Measurements from ENCODE around the gene CNTN4.

CNTN4 gene

GRCh38 chr3:2635511-2635910, 536.8 kb downstream of the CNTN4 start:
- DNase-seq (ENCODE audit: low read depth, low spot score) = no peak
- no peak overlapping the region for H3K4me3 ChIP-seq (ENCODE audit: low read length)

GRCh38 chr3:2643606-2644005, 544.9 kb downstream of the CNTN4 start:
- no peak for DNase-seq (ENCODE audit: low read depth, low spot score)
- H3K4me3 ChIP-seq (ENCODE audit: low read length) = no peak overlapping the region

- H3K4me3 ChIP-seq (ENCODE audit: low read length) = no peak overlapping the region
- no peak for DNase-seq (ENCODE audit: low read depth, low spot score)
Measured at GRCh38 chr3:2645001-2645400, 546.3 kb downstream of the CNTN4 start.

GRCh38 chr3:2650746-2651145, 552.1 kb downstream of the CNTN4 start:
- no peak overlapping the region for H3K4me3 ChIP-seq (ENCODE audit: low read length)
- DNase-seq (ENCODE audit: low read depth, low spot score) = no peak

GRCh38 chr3:2652386-2652785, 553.7 kb downstream of the CNTN4 start:
- no peak for DNase-seq (ENCODE audit: low read depth, low spot score)
- no peak overlapping the region for H3K4me3 ChIP-seq (ENCODE audit: low read length)

- DNase-seq (ENCODE audit: low read depth, low spot score) = no peak
- no peak overlapping the region for H3K4me3 ChIP-seq (ENCODE audit: low read length)
Measured at GRCh38 chr3:2653706-2654105, 555.0 kb downstream of the CNTN4 start.

- H3K4me3 ChIP-seq (ENCODE audit: low read length) = no peak overlapping the region
- DNase-seq (ENCODE audit: low read depth, low spot score) = no peak
Measured at GRCh38 chr3:2655229-2655701, 556.6 kb downstream of the CNTN4 start.

GRCh38 chr3:2656806-2657777, 558.4 kb downstream of the CNTN4 start:
- no peak overlapping the region for H3K4me3 ChIP-seq (ENCODE audit: low read length)
- DNase-seq (ENCODE audit: low read depth, low spot score) = no peak

GRCh38 chr3:2657971-2658370, 559.3 kb downstream of the CNTN4 start:
- DNase-seq (ENCODE audit: low read depth, low spot score) = no peak
- no peak overlapping the region for H3K4me3 ChIP-seq (ENCODE audit: low read length)

- DNase-seq (ENCODE audit: low read depth, low spot score) = no peak
- no peak overlapping the region for H3K4me3 ChIP-seq (ENCODE audit: low read length)
Measured at GRCh38 chr3:2659896-2660295, 561.2 kb downstream of the CNTN4 start.

GRCh38 chr3:2661078-2661477, 562.4 kb downstream of the CNTN4 start:
- DNase-seq (ENCODE audit: low read depth, low spot score) = no peak
- no peak overlapping the region for H3K4me3 ChIP-seq (ENCODE audit: low read length)

- H3K4me3 ChIP-seq (ENCODE audit: low read length) = no peak overlapping the region
- no peak for DNase-seq (ENCODE audit: low read depth, low spot score)
Measured at GRCh38 chr3:2677501-2677900, 578.8 kb downstream of the CNTN4 start.

GRCh38 chr3:2680236-2680635, 581.6 kb downstream of the CNTN4 start:
- H3K4me3 ChIP-seq (ENCODE audit: low read length) = no peak overlapping the region

GRCh38 chr3:2684046-2684445, 585.4 kb downstream of the CNTN4 start:
- H3K4me3 ChIP-seq (ENCODE audit: low read length) = no peak overlapping the region
- no peak for DNase-seq (ENCODE audit: low read depth, low spot score)

More at GRCh38 chr3:2680236-2680635, 581.6 kb downstream of the CNTN4 start:
- no peak for DNase-seq (ENCODE audit: low read depth, low spot score)

GRCh38 chr3:2686816-2687502, 588.3 kb downstream of the CNTN4 start:
- H3K4me3 ChIP-seq (ENCODE audit: low read length) = no peak overlapping the region
- DNase-seq (ENCODE audit: low read depth, low spot score) = no peak

- no peak for DNase-seq (ENCODE audit: low read depth, low spot score)
- H3K4me3 ChIP-seq (ENCODE audit: low read length) = no peak overlapping the region
Measured at GRCh38 chr3:2697589-2697988, 598.9 kb downstream of the CNTN4 start.

- no peak for DNase-seq (ENCODE audit: low read depth, low spot score)
- H3K4me3 ChIP-seq (ENCODE audit: low read length) = no peak overlapping the region
Measured at GRCh38 chr3:2701471-2701870, 602.8 kb downstream of the CNTN4 start.

- H3K4me3 ChIP-seq (ENCODE audit: low read length) = no peak overlapping the region
- DNase-seq (ENCODE audit: low read depth, low spot score) = no peak
Measured at GRCh38 chr3:2706144-2706835, 607.6 kb downstream of the CNTN4 start.

GRCh38 chr3:2706836-2707210, 608.2 kb downstream of the CNTN4 start:
- no peak overlapping the region for H3K4me3 ChIP-seq (ENCODE audit: low read length)
- no peak for DNase-seq (ENCODE audit: low read depth, low spot score)

GRCh38 chr3:2711081-2711480, 612.4 kb downstream of the CNTN4 start:
- H3K4me3 ChIP-seq (ENCODE audit: low read length) = no peak overlapping the region
- no peak for DNase-seq (ENCODE audit: low read depth, low spot score)

Data from Jurkat, Clone E6-1 (cell line).